HepG2 (cell line): ENCODE results near the gene ZNF628. TPM values are rescaled to one million over a fixed set of nuclear protein-coding genes. Genes with fewer than 3 reads are reported as not detected.

Experiments used
- CBX5 ChIP-seq: sonication (generic); formaldehyde crosslinking; IDR thresholded peaks from 2 replicates; pipeline ENCODE4 v1.4.0; 2020; ENCODE audit warnings: missing genetic modification reagents, borderline replicate concordance
- CREM ChIP-seq, 2 experiments: sonication (generic) in 1 of 2; formaldehyde crosslinking in 1 of 2; IDR thresholded peaks; 2 replicates each; pipeline versions ENCODE4 v1.4.0 to v1.6.1; 2016 to 2020; ENCODE audit warnings: antibody characterized with exemption in 1 of 2, mild to moderate bottlenecking in 1 of 2, missing genetic modification reagents in 1 of 2
- FOXK1 ChIP-seq: sonication (generic); formaldehyde crosslinking; IDR thresholded peaks from 2 replicates; pipeline ENCODE4 v1.4.0; 2020; ENCODE audit warnings: low read depth, missing genetic modification reagents, borderline replicate concordance
- GLI4 ChIP-seq: sonication (generic); formaldehyde crosslinking; IDR thresholded peaks from 2 replicates; pipeline ENCODE4 v1.5.1; 2020; ENCODE audit warnings: missing genetic modification reagents, mild to moderate bottlenecking, moderate library complexity, borderline replicate concordance
- HDAC1 ChIP-seq: sonication (generic); formaldehyde crosslinking; IDR thresholded peaks from 2 replicates; pipeline ENCODE4 v1.5.1; 2020; ENCODE audit warnings: mild to moderate bottlenecking, missing genetic modification reagents
- JUND ChIP-seq: sonication (generic); formaldehyde crosslinking; IDR thresholded peaks from 2 replicates; pipeline ENCODE4 v1.8.0; 2022; ENCODE audit warnings: mild to moderate bottlenecking, missing genetic modification reagents
- MED1 ChIP-seq: sonication (generic); formaldehyde crosslinking; IDR thresholded peaks from 2 replicates; pipeline ENCODE4 v1.4.0; 2020; ENCODE audit warnings: missing genetic modification reagents
- RFXAP ChIP-seq: sonication (generic); formaldehyde crosslinking; IDR thresholded peaks from 2 replicates; pipeline ENCODE4 v1.4.0; 2020; ENCODE audit warnings: missing genetic modification reagents, borderline replicate concordance
- SYNCRIP ChIP-seq: fragments of 200-400 bp; formaldehyde crosslinking; IDR thresholded peaks from 2 replicates; pipeline ENCODE4 v1.6.1; 2018; ENCODE audit warnings: mild to moderate bottlenecking, low read depth, low read length; ENCODE audit not compliant: insufficient read depth
- TAF1 ChIP-seq: sonication (generic); formaldehyde crosslinking; IDR thresholded peaks from 2 replicates; pipeline ENCODE4 v1.4.0; 2020; ENCODE audit warnings: missing genetic modification reagents
- TRIM24 ChIP-seq: sonication (generic); formaldehyde crosslinking; IDR thresholded peaks from 2 replicates; pipeline ENCODE4 v1.8.0; 2022; ENCODE audit warnings: mild to moderate bottlenecking, missing genetic modification reagents
- TSC22D2 ChIP-seq: sonication (generic); formaldehyde crosslinking; IDR thresholded peaks from 2 replicates; pipeline ENCODE4 v1.5.1; 2020; ENCODE audit warnings: missing genetic modification reagents, mild to moderate bottlenecking, borderline replicate concordance
- ZKSCAN8 ChIP-seq: IDR thresholded peaks from 2 replicates; pipeline ENCODE4 v1.6.1; 2016; ENCODE audit warnings: borderline replicate concordance, missing genetic modification reagents, missing compliant biosample characterization
- ZNF3 ChIP-seq: IDR thresholded peaks from 2 replicates; pipeline ENCODE4 v1.7.0; 2017; ENCODE audit warnings: inconsistent platforms
- ZNF629 ChIP-seq: sonication (generic); formaldehyde crosslinking; conservative IDR thresholded peaks from 2 replicates; pipeline ENCODE4 v1.5.0; 2020; ENCODE audit warnings: missing genetic modification reagents
- polyA plus RNA-seq, 8 experiments: library from polyadenylated mRNA; depleted of rRNA in 3 of 8; stranded (reverse) in 7 of 8; unstranded in 1 of 8; fragments of >200 nt; fragmentation: Illumina TruSeq in 4 of 8; extraction: Trizol in 4 of 8; gene quantifications; 2 replicates each; pipeline versions ENCODE4 v1.2.1 to v1.2.3, GENCODE V29; 2011 to 2016; ENCODE audit warnings: low read depth in 4 of 8, missing spikeins in 1 of 8, mixed read lengths in 1 of 8; ENCODE audit not compliant: insufficient read depth in 1 of 8
- total RNA-seq, 5 experiments: library from RNA; depleted of rRNA; stranded (reverse); fragments of >200 nt; fragmentation: Illumina TruSeq; extraction: Trizol; gene quantifications; 2 replicates each; pipeline ENCODE4 v1.2.3, GENCODE V29; 2016; ENCODE audit warnings: low read depth in 1 of 5
- TF ChIP-seq, protein P1 (sequence below): sonication (generic); formaldehyde crosslinking; IDR thresholded peaks from 2 replicates; pipeline ENCODE4 v1.5.1; 2020; ENCODE audit warnings: mild to moderate bottlenecking, missing genetic modification reagents, moderate library complexity
- TF ChIP-seq, protein P2 (sequence below): sonication (generic); formaldehyde crosslinking; IDR thresholded peaks from 2 replicates; pipeline ENCODE4 v1.4.0; 2020; ENCODE audit warnings: missing genetic modification reagents
- TF ChIP-seq, protein P3 (sequence below): sonication (generic); formaldehyde crosslinking; IDR thresholded peaks from 2 replicates; pipeline ENCODE4 v1.5.1; 2020; ENCODE audit warnings: missing genetic modification reagents, mild to moderate bottlenecking, borderline replicate concordance
- TF ChIP-seq, protein P4 (sequence below): sonication (generic); formaldehyde crosslinking; IDR thresholded peaks from 2 replicates; pipeline ENCODE4 v1.5.1; 2020; ENCODE audit warnings: mild to moderate bottlenecking, missing genetic modification reagents, moderate library complexity

Gene ZNF628
- total and polyA plus RNA-seq, 2 of the 13 experiments (the other 11 are each of a cell fraction or from before 2014, with no cell fraction given) = 0.54 to 1.2 TPM

DNA sequence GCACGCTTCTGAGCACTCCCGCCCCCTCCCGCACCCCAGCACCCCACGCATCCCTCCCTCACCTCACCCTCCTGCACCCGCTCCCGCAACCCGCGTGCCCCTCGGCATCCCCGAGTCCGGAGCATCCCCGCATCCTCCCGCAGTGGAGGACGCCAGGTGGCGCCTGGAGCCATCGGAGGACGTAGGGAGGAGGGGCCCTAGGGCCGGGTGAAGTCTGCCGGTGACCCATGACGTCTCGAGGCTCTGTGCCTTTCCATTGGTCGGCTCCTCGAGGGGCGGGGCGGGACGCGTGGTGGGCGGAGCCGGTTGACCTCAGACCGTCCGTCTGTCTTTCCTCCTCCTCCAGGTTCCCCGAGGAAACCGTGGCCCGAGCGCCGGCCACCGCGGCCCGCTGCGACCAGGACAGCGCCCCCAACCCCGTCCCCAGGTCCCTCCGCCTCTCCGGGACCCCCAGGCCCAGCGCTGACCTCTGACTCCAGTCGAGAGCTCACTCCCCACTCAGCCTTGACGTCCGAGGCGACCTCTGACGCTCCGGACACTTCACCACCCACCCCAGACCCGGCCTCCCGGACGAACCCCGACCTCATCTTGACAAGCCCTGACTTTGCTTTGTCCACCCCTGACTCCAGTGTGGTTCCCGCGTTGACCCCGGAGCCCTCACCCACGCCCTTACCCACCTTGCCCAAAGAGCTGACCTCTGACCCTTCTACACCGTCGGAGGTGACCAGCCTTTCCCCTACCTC is 40.6 kb downstream of the ZNF628 start (continued):
- TF ChIP-seq, protein P1, sequence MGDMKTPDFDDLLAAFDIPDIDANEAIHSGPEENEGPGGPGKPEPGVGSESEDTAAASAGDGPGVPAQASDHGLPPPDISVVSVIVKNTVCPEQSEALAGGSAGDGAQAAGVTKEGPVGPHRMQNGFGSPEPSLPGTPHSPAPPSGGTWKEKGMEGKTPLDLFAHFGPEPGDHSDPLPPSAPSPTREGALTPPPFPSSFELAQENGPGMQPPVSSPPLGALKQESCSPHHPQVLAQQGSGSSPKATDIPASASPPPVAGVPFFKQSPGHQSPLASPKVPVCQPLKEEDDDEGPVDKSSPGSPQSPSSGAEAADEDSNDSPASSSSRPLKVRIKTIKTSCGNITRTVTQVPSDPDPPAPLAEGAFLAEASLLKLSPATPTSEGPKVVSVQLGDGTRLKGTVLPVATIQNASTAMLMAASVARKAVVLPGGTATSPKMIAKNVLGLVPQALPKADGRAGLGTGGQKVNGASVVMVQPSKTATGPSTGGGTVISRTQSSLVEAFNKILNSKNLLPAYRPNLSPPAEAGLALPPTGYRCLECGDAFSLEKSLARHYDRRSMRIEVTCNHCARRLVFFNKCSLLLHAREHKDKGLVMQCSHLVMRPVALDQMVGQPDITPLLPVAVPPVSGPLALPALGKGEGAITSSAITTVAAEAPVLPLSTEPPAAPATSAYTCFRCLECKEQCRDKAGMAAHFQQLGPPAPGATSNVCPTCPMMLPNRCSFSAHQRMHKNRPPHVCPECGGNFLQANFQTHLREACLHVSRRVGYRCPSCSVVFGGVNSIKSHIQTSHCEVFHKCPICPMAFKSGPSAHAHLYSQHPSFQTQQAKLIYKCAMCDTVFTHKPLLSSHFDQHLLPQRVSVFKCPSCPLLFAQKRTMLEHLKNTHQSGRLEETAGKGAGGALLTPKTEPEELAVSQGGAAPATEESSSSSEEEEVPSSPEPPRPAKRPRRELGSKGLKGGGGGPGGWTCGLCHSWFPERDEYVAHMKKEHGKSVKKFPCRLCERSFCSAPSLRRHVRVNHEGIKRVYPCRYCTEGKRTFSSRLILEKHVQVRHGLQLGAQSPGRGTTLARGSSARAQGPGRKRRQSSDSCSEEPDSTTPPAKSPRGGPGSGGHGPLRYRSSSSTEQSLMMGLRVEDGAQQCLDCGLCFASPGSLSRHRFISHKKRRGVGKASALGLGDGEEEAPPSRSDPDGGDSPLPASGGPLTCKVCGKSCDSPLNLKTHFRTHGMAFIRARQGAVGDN (CRISPR knock-in tag) = peak; percentile 67
- TF ChIP-seq FOXK1 (CRISPR knock-in tag) (0 out of 2 replicates have a peak, but pooled peaks have one; percentile 17), CBX5 (CRISPR knock-in tag) (peak; percentile 89; the same call in 1 of the 2 replicates), TSC22D2 (peak; percentile 54; the same call in 1 of the 2 replicates), ZKSCAN8 (CRISPR knock-in tag) (no peak), TRIM24 (CRISPR knock-in tag) (no peak), MED1 (0 out of 2 replicates have a peak, but pooled peaks have one; percentile 30), HDAC1 (CRISPR knock-in tag) (peak; percentile 50; the same call in 1 of the 2 replicates), CREM (IDR thresholded peaks at IDR 0.05) (peak; percentile 95), CREM (CRISPR knock-in tag; IDR thresholded peaks at IDR 0.05) (no peak), SYNCRIP (no peak), JUND (CRISPR knock-in tag) (no peak), ZNF3 (CRISPR knock-in tag) (no peak), GLI4 (CRISPR knock-in tag) (no peak), RFXAP (CRISPR knock-in tag) (peak; percentile 100), TAF1 (peak; percentile 23; the same call in 1 of the 2 replicates), ZNF629 (CRISPR knock-in tag) (no peak)
- TF ChIP-seq, protein P2, sequence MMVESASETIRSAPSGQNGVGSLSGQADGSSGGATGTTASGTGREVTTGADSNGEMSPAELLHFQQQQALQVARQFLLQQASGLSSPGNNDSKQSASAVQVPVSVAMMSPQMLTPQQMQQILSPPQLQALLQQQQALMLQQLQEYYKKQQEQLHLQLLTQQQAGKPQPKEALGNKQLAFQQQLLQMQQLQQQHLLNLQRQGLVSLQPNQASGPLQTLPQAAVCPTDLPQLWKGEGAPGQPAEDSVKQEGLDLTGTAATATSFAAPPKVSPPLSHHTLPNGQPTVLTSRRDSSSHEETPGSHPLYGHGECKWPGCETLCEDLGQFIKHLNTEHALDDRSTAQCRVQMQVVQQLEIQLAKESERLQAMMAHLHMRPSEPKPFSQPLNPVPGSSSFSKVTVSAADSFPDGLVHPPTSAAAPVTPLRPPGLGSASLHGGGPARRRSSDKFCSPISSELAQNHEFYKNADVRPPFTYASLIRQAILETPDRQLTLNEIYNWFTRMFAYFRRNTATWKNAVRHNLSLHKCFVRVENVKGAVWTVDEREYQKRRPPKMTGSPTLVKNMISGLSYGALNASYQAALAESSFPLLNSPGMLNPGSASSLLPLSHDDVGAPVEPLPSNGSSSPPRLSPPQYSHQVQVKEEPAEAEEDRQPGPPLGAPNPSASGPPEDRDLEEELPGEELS = peak; percentile 25; the same call in 1 of the 2 replicates
- TF ChIP-seq, protein P3, sequence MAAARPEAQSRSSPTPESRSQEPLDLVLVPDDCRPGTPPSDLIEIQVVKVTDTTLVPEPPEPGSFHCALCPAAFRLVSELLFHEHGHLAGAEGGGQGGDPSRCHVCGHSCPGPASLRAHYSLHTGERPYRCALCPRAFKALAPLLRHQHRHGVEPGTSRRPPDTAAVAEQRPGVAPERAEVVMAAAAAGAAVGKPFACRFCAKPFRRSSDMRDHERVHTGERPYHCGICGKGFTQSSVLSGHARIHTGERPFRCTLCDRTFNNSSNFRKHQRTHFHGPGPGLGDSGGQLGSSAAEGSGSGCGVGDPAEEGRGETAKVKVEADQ (CRISPR knock-in tag) = no peak
- TF ChIP-seq, protein P4, sequence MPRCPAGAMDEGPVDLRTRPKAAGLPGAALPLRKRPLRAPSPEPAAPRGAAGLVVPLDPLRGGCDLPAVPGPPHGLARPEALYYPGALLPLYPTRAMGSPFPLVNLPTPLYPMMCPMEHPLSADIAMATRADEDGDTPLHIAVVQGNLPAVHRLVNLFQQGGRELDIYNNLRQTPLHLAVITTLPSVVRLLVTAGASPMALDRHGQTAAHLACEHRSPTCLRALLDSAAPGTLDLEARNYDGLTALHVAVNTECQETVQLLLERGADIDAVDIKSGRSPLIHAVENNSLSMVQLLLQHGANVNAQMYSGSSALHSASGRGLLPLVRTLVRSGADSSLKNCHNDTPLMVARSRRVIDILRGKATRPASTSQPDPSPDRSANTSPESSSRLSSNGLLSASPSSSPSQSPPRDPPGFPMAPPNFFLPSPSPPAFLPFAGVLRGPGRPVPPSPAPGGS = peak; percentile 59; the same call in 1 of the 2 replicates
